Activated CD4-positive, alpha-beta T cell treated with anti-CD3 and anti-CD28 coated beads for 48 hours (primary cell): ENCODE results near the gene CAT.

Source experiments
- DNase-seq: peaks from one replicate; pipeline ENCODE4 v3.0.0-alpha.2; 2020

Gene CAT

GRCh38 chr11:34461215-34461614 lies 22.5 kb downstream of the CAT start:
- DNase-seq = no peak

DNA sequence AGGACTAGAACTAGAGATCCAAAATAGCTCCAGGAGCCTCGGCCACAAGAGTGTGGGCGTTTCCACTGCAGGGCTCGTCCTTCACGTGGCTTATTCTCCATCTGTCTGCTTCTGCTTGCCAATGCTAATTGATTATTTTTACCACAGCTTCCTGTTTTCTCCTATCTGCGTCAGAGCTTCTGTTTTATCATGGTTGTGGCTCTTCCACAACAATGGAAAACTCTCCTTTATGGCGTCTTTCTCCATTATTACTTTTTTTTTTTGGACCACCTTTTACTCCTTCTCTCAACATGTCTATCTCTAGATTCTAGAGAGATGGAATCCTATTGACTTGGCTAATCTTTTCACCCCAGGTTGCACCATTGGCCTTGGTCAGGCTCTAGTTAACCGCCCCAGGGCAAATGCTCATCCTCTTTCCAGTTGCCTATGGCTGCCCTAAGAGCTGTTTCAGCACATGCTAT lies 25.9 kb downstream of the CAT start:
- DNase-seq = no peak

GRCh38 chr11:34466802-34467488 lies 28.2 kb downstream of the CAT start:
- DNase-seq = no peak

DNA sequence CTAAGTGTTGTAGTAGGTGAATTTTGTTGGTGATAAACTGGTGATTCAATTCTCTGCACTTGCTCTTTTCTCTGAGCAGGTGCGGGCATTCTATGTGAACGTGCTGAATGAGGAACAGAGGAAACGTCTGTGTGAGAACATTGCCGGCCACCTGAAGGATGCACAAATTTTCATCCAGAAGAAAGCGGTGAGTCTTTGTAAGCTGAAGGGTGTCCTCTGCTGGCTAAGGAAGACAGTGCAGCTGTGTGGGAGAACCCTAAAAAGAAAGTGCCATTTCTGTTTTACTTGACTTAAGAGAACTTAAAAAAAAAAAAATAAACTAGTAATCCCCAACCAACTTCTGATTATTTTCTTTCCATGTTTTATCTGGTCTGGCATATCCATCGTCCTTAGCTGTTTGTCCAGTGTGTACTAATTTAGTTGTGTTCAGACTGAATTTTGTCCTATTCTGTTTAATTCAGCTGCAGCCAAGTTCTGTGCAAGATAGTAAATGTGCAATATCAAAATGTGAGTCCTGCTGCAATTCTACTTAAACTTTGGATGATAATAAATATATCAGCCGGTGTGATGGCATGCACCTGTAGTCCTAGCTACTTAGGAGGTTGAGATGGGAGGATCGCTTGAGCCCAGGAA lies 29.6 kb downstream of the CAT start:
- DNase-seq = peak; percentile 64

- DNase-seq = no peak
These were observed 35.0 kb downstream of the CAT start for GRCh38 chr11:34473603-34474169.

- DNase-seq = no peak
These were observed 36.9 kb downstream of the CAT start for GRCh38 chr11:34475656-34476055.

DNA sequence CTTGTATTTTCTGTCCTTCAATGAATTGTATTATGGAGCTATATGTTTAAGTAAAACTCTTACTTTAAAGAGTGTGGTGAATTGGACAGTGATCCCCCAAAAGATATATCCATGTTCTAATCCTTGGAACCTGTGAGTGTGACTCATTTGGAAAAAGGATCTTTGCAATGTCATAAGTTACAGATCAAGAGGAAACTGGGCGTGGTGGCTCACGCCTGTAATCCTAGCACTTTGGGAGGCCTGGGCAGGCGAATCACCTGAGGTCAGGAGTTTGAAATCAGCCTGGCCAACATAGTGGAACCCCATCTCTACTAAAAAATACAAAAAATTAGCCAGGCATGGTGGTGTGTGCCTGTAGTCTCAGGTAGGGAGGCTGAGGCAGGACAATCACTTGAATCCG lies 38.1 kb downstream of the CAT start:
- no peak for DNase-seq

GRCh38 chr11:34478845-34479663 lies 40.3 kb downstream of the CAT start:
- DNase-seq = no peak

DNA sequence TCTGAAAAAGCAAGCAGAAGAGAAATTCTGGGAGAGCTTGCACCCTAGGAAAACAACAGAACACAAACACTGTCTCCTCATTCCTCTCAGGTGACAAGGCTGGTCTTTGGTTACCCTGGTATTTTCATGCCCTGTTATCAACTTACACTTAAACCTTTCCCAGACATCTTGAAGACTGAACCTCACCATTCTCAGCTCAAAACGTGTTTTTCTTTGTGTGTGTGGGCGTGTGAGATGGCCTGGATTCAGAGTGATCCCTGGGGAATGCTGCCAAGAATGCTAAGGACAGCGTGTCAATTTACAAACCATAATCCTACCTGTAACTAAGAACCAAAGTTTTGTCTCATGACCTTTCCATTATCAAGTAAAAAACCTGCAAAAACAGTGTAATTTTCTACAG lies 41.6 kb downstream of the CAT start:
- DNase-seq = no peak

- no peak for DNase-seq
These were observed 42.6 kb downstream of the CAT start for GRCh38 chr11:34481307-34481706.

GRCh38 chr11:34483106-34483874 lies 44.6 kb downstream of the CAT start:
- no peak for DNase-seq

- no peak for DNase-seq
These were observed 48.7 kb downstream of the CAT start for GRCh38 chr11:34487430-34487829.

DNA sequence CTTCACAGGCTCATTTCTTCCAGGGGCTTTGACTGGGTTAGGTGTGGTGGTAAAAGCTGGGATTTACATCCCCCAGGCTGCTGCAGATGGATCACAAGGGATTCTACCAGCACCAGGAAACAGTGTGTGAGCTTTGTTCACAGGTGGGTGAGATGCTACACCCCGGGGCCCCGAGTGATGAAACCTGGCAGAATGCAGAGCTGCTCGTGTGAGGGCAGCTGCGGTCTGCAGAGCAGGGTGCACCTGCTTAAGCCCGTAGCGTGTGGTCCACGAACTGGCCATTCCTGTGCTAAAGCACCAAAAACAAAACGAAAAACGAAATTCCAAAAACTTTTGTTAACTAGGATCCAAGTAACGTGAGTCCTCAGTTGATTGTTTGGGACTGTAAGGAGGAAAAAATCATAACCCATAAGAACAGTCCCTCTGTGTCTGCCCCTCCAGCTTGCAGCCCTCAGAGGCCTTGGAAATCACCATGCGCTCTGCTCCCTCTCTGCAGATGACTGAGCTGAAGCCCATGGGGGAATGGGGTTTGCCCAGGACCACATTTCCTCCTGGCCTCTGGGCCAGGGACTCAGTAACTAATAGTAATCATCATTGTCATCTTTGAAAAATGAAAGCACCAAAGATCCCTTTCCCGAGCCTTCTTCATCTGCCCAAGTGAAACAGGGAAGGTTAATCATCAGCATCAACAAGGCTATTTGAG lies 50.3 kb downstream of the CAT start:
- no peak for DNase-seq

DNA sequence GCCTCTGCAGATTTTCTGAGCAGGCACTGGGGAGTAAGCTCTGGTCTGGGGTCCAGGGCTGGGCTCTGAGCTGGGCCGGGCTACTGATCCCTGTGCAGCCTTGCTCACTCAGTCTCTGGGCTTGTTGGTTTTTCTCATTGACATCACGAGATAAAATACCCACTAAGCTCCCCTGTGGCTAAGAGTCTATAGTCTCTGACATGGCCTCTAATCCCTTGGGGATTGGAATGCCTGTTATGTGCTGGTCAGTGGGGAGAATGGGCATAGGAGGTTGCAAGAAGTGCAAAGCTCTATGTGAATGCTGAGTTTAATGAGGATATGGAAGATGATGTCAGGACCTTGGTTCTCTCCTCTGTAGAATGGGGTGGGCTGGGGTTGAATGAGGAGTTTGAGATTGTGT lies 51.6 kb downstream of the CAT start:
- no peak for DNase-seq

DNA sequence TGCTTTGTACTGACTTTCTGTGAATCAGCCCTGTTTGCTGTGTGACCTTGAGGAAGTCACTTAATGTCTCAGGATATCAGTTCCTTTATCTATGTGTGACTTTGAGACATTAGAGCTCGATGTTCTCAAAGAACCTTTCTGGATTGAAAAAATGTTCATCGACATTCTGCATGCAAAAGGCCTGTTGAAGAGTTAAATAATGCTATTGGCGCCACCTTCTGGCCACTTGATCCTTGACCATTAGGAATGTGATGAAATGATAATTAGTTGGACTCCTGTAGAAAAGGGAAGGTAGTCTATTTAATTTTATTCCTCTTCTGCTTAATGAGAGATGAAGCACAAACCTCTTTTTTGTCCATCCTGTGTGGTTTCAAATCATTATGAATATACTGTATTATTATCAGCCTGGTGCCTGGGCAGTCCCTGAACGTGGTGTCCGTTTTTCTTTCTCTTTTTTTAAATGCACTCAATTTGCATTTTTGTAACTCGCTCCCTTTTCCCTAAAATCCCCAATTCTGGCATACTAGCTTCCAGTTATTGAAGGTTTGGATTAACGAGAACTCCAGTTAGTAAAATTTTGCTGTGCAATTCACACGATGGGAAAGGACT lies 54.2 kb downstream of the CAT start:
- peak; percentile 58 for DNase-seq

DNA sequence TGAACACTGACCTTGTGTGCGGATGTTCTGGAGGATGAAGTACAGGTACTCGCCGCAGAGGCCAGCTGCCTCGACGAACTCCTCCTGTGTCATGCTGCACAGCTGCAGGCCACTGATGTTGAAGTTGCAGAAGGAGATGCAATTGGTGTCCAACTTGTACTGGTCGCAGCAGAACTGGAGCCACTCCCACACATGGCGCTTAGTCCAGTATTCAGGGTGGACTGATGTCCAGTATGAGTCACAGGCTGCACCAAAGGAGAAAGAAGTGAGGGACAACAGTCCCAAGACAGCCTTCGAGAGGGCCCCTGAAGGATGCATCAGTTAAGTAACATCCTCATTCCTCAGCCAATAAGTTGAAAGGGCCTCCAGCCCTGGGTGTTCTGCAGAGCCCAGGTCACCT lies 54.7 kb downstream of the CAT start:
- DNase-seq = no peak

GRCh38 chr11:34493926-34494595 lies 55.3 kb downstream of the CAT start:
- no peak for DNase-seq

- no peak for DNase-seq
These were observed 56.5 kb downstream of the CAT start for GRCh38 chr11:34495239-34495723.

DNA sequence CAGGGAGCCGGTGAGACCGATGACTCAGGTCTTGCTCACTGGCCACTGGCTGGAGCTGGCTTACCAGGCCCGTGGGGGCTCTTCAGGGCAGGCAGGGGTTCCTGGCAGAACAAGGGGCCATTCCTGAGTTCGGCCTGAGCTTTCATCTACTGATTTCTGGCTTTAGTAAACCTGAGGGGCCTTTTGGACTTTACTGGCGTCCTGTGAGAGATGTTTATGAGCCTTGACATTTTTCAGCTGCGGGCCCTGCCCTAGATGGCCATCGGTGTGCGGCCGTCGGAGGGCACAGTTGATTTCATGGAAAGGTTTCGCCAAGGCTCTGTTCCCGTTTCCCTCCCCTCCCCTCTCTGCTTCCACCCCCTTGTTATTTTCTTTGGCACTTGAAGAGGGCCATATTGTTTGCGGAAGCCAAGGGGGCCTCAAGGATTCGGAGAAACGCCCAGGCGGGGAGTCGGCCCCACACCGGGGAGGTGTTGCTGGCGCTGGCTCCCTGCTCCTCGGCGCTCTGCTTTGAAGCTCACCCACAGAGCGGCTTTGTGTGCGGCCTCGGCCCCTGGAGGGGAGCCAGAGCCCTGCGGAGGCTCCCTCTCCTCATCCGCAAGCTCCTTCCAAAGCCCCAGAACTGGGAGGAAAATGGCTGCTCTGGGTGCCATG lies 57.1 kb downstream of the CAT start:
- DNase-seq = no peak
